ENCODE measurements around the gene C5orf63.

DNA sequence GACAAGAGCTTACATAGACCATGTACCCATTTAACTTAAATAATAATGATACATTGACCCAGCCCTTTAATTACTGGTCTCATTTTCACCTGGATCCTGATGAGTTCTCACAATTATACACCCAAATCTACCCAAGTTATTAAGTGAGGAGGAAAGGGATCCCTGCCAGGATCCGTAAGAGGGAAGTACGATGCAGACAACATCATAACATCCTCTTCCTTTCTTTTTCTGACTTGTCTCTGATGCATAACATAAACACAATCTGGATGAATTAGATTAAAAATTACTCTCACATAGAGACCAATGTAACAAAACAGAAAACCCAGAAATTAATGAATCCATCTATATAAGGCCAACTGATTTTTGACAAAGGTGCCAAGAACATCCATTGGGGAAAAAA is 59.9 kb downstream of the C5orf63 start:
- TF ChIP-seq EP300 (conservative IDR thresholded peaks at IDR 0.05; ENCODE audit: poor library complexity, severe bottlenecking) (no peak), MXI1 (conservative IDR thresholded peaks at IDR 0.05; ENCODE audit: poor library complexity, severe bottlenecking) (no peak), CTCF (IDR thresholded peaks at IDR 0.05; ENCODE audit: poor library complexity, severe bottlenecking) (no peak), EZH2 (IDR thresholded peaks at IDR 0.05; ENCODE audit: borderline replicate concordance, insufficient read depth, low read length, poor library complexity, severe bottlenecking) (no peak), POLR2AphosphoS5 (IDR thresholded peaks at IDR 0.05) (no peak), RAD21 (conservative IDR thresholded peaks at IDR 0.05) (no peak), TAF1 (IDR thresholded peaks at IDR 0.05; ENCODE audit: low read depth) (no peak)
- TF ChIP-seq, protein P1, sequence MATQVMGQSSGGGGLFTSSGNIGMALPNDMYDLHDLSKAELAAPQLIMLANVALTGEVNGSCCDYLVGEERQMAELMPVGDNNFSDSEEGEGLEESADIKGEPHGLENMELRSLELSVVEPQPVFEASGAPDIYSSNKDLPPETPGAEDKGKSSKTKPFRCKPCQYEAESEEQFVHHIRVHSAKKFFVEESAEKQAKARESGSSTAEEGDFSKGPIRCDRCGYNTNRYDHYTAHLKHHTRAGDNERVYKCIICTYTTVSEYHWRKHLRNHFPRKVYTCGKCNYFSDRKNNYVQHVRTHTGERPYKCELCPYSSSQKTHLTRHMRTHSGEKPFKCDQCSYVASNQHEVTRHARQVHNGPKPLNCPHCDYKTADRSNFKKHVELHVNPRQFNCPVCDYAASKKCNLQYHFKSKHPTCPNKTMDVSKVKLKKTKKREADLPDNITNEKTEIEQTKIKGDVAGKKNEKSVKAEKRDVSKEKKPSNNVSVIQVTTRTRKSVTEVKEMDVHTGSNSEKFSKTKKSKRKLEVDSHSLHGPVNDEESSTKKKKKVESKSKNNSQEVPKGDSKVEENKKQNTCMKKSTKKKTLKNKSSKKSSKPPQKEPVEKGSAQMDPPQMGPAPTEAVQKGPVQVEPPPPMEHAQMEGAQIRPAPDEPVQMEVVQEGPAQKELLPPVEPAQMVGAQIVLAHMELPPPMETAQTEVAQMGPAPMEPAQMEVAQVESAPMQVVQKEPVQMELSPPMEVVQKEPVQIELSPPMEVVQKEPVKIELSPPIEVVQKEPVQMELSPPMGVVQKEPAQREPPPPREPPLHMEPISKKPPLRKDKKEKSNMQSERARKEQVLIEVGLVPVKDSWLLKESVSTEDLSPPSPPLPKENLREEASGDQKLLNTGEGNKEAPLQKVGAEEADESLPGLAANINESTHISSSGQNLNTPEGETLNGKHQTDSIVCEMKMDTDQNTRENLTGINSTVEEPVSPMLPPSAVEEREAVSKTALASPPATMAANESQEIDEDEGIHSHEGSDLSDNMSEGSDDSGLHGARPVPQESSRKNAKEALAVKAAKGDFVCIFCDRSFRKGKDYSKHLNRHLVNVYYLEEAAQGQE (IDR thresholded peaks at IDR 0.05; ENCODE audit: borderline replicate concordance), result no peak
